ENCODE measurements around the gene CACNB4. TPM values are rescaled to one million over a fixed set of nuclear protein-coding genes. Genes with fewer than 3 reads are reported as not detected.
"Not testable (repeated sequence)": the region's sequence is repeated elsewhere in the genome, so short reads cannot be mapped to it uniquely, and the experiment has no call there.

Gene CACNB4
- total RNA-seq, 4 donors from 2014 or later = 0.88 to 4.6 (median 2.6) TPM

- no peaks in the 10 kb centered on the region for H3K4me1 ChIP-seq
- H3K9me3 ChIP-seq = no peaks in the 10 kb centered on the region
- H3K27me3 ChIP-seq = no peaks in the 10 kb centered on the region
- H3K4me3 ChIP-seq = peak overlapping the region in 3 of 4 donors; percentile 7 to 35 (median 29)
- DNase-seq = peak; percentile 72 to 92 (median 86)
- no peaks in the 10 kb centered on the region for H3K36me3 ChIP-seq
- no peak overlapping the region for H3K27ac ChIP-seq
- TF ChIP-seq POLR2A (IDR thresholded peaks at IDR 0.05) = no peak
- TF ChIP-seq, protein P1, sequence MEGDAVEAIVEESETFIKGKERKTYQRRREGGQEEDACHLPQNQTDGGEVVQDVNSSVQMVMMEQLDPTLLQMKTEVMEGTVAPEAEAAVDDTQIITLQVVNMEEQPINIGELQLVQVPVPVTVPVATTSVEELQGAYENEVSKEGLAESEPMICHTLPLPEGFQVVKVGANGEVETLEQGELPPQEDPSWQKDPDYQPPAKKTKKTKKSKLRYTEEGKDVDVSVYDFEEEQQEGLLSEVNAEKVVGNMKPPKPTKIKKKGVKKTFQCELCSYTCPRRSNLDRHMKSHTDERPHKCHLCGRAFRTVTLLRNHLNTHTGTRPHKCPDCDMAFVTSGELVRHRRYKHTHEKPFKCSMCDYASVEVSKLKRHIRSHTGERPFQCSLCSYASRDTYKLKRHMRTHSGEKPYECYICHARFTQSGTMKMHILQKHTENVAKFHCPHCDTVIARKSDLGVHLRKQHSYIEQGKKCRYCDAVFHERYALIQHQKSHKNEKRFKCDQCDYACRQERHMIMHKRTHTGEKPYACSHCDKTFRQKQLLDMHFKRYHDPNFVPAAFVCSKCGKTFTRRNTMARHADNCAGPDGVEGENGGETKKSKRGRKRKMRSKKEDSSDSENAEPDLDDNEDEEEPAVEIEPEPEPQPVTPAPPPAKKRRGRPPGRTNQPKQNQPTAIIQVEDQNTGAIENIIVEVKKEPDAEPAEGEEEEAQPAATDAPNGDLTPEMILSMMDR (IDR thresholded peaks at IDR 0.05) = peak; percentile 55 to 84 (median 77)
These were observed 73.1 kb downstream of the CACNB4 start for GRCh38 chr2:152025678-152026287.

- TF ChIP-seq POLR2A (IDR thresholded peaks at IDR 0.05) = no peak
- TF ChIP-seq, protein P1 (IDR thresholded peaks at IDR 0.05) = no peak
- H3K27ac ChIP-seq = no peak overlapping the region
- no peaks in the 10 kb centered on the region for H3K4me1 ChIP-seq
- H3K36me3 ChIP-seq = no peaks in the 10 kb centered on the region
- no peak overlapping the region for H3K4me3 ChIP-seq
- DNase-seq = no peak
- no peaks in the 10 kb centered on the region for H3K9me3 ChIP-seq
- no peaks in the 10 kb centered on the region for H3K27me3 ChIP-seq
These were observed 74.4 kb downstream of the CACNB4 start for GRCh38 chr2:152024477-152024876.

GRCh38 chr2:152022090-152022489 is 76.8 kb downstream of the CACNB4 start:
- no peak overlapping the region for H3K4me3 ChIP-seq
- no peak for DNase-seq
- H3K27ac ChIP-seq = no peak overlapping the region
- H3K9me3 ChIP-seq = no peaks in the 10 kb centered on the region
- H3K4me1 ChIP-seq = no peaks in the 10 kb centered on the region
- no peak for TF ChIP-seq POLR2A (IDR thresholded peaks at IDR 0.05)
- TF ChIP-seq, protein P1 (IDR thresholded peaks at IDR 0.05) = no peak
- H3K27me3 ChIP-seq = no peaks in the 10 kb centered on the region
- H3K36me3 ChIP-seq = no peaks in the 10 kb centered on the region

- H3K27ac ChIP-seq, H3K9me3 ChIP-seq, DNase-seq, H3K4me3 ChIP-seq, H3K27me3 ChIP-seq, H3K36me3 ChIP-seq, H3K4me1 ChIP-seq: not testable (repeated sequence)
These were observed 77.8 kb downstream of the CACNB4 start for GRCh38 chr2:152021001-152021400.

DNA sequence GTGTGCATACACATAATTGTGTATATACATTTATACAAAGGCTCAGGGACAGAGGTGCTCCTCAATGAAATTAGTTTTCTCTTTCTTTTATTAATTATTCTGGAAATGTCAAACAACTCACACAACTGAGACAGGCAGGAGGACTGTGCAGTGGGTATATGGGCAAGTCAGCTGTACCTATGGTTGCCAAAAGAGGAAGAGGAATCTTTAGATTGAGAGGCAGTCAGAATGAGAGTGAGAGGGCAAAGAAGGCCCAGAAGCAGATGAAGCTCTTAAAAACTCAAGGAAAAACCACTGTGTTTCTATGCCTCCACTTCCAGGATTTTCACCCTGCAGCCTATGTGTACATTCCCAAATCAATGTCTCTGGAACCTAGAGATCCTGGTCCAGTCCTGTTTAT is 79.1 kb downstream of the CACNB4 start:
- Histone ChIP-seq H3K36me3 (no peaks in the 10 kb centered on the region), H3K27me3 (no peaks in the 10 kb centered on the region), H3K27ac (no peak overlapping the region), H3K4me1 (no peaks in the 10 kb centered on the region), H3K4me3 (no peak overlapping the region), H3K9me3 (no peaks in the 10 kb centered on the region)
- no peak for TF ChIP-seq POLR2A (IDR thresholded peaks at IDR 0.05)
- TF ChIP-seq, protein P1 (IDR thresholded peaks at IDR 0.05) = no peak
- DNase-seq = no peak

- Histone ChIP-seq H3K9me3 (no peaks in the 10 kb centered on the region), H3K4me1 (no peaks in the 10 kb centered on the region), H3K27ac (no peak overlapping the region), H3K27me3 (no peaks in the 10 kb centered on the region), H3K36me3 (no peaks in the 10 kb centered on the region), H3K4me3 (no peak overlapping the region)
- DNase-seq = no peak
- TF ChIP-seq, protein P1 (IDR thresholded peaks at IDR 0.05) = no peak
- TF ChIP-seq POLR2A (IDR thresholded peaks at IDR 0.05) = no peak
These were observed 82.4 kb downstream of the CACNB4 start for GRCh38 chr2:152016181-152017120.
